K562 (cell line): ENCODE results near the gene GPATCH3. TPM values are rescaled to one million over a fixed set of nuclear protein-coding genes. Genes with fewer than 3 reads are reported as not detected.

ENCODE experiments used
- HNRNPL ChIP-seq: fragments of 200-400 bp; formaldehyde crosslinking; IDR thresholded peaks from 2 replicates; pipeline ENCODE4 v1.6.1; 2017; ENCODE audit warnings: low read depth, mild to moderate bottlenecking, low read length
- KDM4B ChIP-seq, 2 experiments: fragments of 450-650 bp in 1 of 2; sonication (generic) in 1 of 2; IDR thresholded peaks; 2 replicates each; pipeline ENCODE4 v1.6.1; 2016 to 2017; ENCODE audit warnings: borderline replicate concordance in 2 of 2, antibody characterized with exemption in 1 of 2, low read depth in 1 of 2, mild to moderate bottlenecking in 1 of 2
- KLF16 ChIP-seq: IDR thresholded peaks from 2 replicates; pipeline ENCODE4 v1.6.1; 2016; ENCODE audit warnings: antibody characterized with exemption
- MAFK ChIP-seq: IDR thresholded peaks from 2 replicates; pipeline ENCODE4 v1.6.1; 2011; ENCODE audit warnings: low read length, improper control_type of control experiment
- PCBP2 ChIP-seq: fragments of 200-400 bp; formaldehyde crosslinking; IDR thresholded peaks from 2 replicates; pipeline ENCODE4 v1.6.1; 2018; ENCODE audit warnings: low read length, low read depth, mild to moderate bottlenecking, moderate library complexity; ENCODE audit not compliant: poor library complexity, severe bottlenecking
- RBM17 ChIP-seq: fragments of 200-400 bp; formaldehyde crosslinking; IDR thresholded peaks from 2 replicates; pipeline ENCODE4 v1.6.1; 2017; ENCODE audit warnings: low read depth, mild to moderate bottlenecking, low read length, borderline replicate concordance
- RFX1 ChIP-seq: fragments of 450-650 bp; IDR thresholded peaks from 2 replicates; pipeline ENCODE4 v1.6.1; 2016; ENCODE audit warnings: mild to moderate bottlenecking, moderate library complexity
- SAFB ChIP-seq: fragments of 200-400 bp; formaldehyde crosslinking; IDR thresholded peaks from 2 replicates; pipeline ENCODE4 v1.6.1; 2017; ENCODE audit warnings: low read depth, low read length, borderline replicate concordance
- SRSF3 ChIP-seq: fragments of 200-400 bp; formaldehyde crosslinking; IDR thresholded peaks from 2 replicates; pipeline ENCODE4 v1.6.1; 2016; ENCODE audit warnings: mild to moderate bottlenecking, low read length, moderate library complexity; ENCODE audit not compliant: insufficient read depth
- STAT5B ChIP-seq: fragments of 250-450 bp; sonication (Bioruptor Pico); IDR thresholded peaks from 2 replicates; pipeline ENCODE4 v1.8.0; 2021; ENCODE audit warnings: mild to moderate bottlenecking, inconsistent platforms
- TEAD2 ChIP-seq: fragments of 450-650 bp; IDR thresholded peaks from 2 replicates; pipeline ENCODE4 v1.6.1; 2016; ENCODE audit warnings: missing genetic modification characterization, control low read depth, missing compliant biosample characterization
- TRIM28 ChIP-seq: fragments of 450-650 bp; IDR thresholded peaks from 2 replicates; pipeline ENCODE4 v1.6.1; 2017
- U2AF1 ChIP-seq: fragments of 200-400 bp; formaldehyde crosslinking; optimal IDR thresholded peaks from 2 replicates; pipeline ENCODE3; 2017; ENCODE audit warnings: mild to moderate bottlenecking, low read depth, low read length, moderate library complexity
- U2AF2 ChIP-seq: fragments of 200-400 bp; formaldehyde crosslinking; optimal IDR thresholded peaks from 2 replicates; pipeline ENCODE3; 2017; ENCODE audit warnings: low read depth, mild to moderate bottlenecking, low read length
- ZNF217 ChIP-seq: sonication (generic); formaldehyde crosslinking; IDR thresholded peaks from 2 replicates; pipeline ENCODE4 v1.8.0; 2022; ENCODE audit warnings: mild to moderate bottlenecking, missing genetic modification reagents
- ZNF431 ChIP-seq: sonication (generic); formaldehyde crosslinking; IDR thresholded peaks from 2 replicates; pipeline ENCODE4 v1.8.0; 2022; ENCODE audit warnings: mild to moderate bottlenecking, missing genetic modification reagents
- ZNF717 ChIP-seq: fragments of 250-450 bp; sonication (Bioruptor Pico); IDR thresholded peaks from 2 replicates; pipeline ENCODE4 v1.5.0; 2021
- polyA plus RNA-seq, 8 experiments: library from polyadenylated mRNA; depleted of rRNA in 4 of 8; stranded (reverse) in 5 of 8; unstranded in 3 of 8; fragments of >200 nt; fragmentation: Nextera tagmentation in 2 of 8; fragmentation: Illumina TruSeq in 1 of 8; extraction: Ambion mirVana in 2 of 8; extraction: Trizol in 1 of 8; gene quantifications; 2 replicates each; pipeline versions ENCODE4 v1.2.1 to v1.2.3, GENCODE V29; 2011 to 2014; ENCODE audit warnings: inconsistent platforms in 1 of 8, missing spikeins in 1 of 8
- total RNA-seq, 7 experiments: library from RNA; depleted of rRNA in 6 of 7; stranded (reverse); fragments of >200 nt in 6 of 7; fragmentation: Illumina TruSeq in 2 of 7; extraction: Trizol in 2 of 7; gene quantifications; 2 replicates each; pipeline versions ENCODE4 v1.2.1 to v1.2.3, GENCODE V29; 2011 to 2021; ENCODE audit warnings: low replicate concordance in 1 of 7
- TF ChIP-seq, protein P1 (sequence below): fragments of 450-650 bp; IDR thresholded peaks from 2 replicates; pipeline ENCODE4 v1.6.1; 2016; ENCODE audit warnings: missing biosample characterization, missing genetic modification characterization
- TF ChIP-seq, protein P2 (sequence below): fragments of 450-650 bp; IDR thresholded peaks from 2 replicates; pipeline ENCODE4 v1.6.1; 2018; ENCODE audit warnings: mild to moderate bottlenecking, low read depth; ENCODE audit not compliant: partially characterized antibody
- TF ChIP-seq, protein P3 (sequence below): fragments of 450-650 bp; formaldehyde crosslinking; IDR thresholded peaks from 2 replicates; pipeline ENCODE4 v1.4.0; 2022; ENCODE audit warnings: missing genetic modification characterization
- TF ChIP-seq, protein P4 (sequence below), 2 experiments: fragments of 450-650 bp in 1 of 2; sonication (generic) in 1 of 2; formaldehyde crosslinking in 1 of 2; IDR thresholded peaks in 1 of 2; conservative IDR thresholded peaks in 1 of 2; 2 replicates each; pipeline versions ENCODE4 v1.6.1 to v1.8.1; 2016 to 2023; ENCODE audit warnings: mild to moderate bottlenecking in 2 of 2, moderate library complexity in 2 of 2, inconsistent platforms in 1 of 2, missing genetic modification reagents in 1 of 2
- TF ChIP-seq, protein P5 (sequence below): sonication (generic); formaldehyde crosslinking; IDR thresholded peaks from 2 replicates; pipeline ENCODE4 v1.8.0; 2022; ENCODE audit warnings: missing genetic modification reagents, mild to moderate bottlenecking, borderline replicate concordance

GPATCH3 gene
- total and polyA plus RNA-seq, 9 of the 15 experiments (the other 6 are each of a cell fraction or from before 2014, with no cell fraction given): 1.6 to 23.0 (median 13.3) TPM

DNA sequence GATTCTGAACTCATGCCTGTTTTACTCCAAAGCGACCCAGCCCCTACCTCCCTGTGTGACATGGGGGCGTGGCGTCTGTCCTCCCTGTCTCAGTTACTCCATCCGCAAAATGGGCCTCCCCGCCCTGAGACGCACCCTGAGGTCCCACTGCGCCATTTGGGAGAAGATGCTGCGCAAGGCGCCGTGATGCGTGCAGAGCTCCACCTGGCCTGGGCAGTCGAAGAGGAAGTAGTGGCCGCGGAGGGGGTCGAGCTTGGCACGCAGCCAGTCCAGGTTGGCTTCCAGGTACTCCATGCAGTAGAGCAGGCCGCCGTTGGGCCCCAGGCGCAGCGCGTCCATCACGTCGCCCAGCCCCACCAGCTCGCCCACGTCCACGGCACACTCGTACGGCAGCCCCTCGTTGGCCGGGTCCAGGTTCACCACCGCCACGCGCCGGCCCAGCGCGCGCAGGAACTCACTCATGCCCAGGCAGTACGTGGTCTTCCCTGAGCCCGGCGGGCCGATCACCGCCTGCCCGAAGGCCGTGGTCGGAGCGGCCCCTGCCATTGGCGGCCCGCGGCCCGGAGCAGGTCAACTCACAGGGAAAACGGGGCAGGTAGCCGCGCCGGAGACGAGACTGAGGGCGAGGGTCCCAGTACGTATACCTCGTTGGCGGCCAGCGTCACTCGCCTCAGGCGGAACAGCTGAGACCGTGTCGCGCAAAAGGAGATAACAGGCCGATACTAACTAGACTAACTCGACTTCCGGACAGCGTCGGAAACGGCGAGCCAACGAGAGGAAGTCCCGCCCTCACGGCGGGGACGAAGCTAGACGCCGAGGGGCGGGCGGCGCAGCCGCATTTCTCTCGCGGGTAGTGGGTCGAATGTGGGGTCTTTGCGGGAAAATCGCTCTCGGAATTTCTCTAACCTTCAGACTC is 10.5 kb downstream of the GPATCH3 start, which contains the start of gene GPN2 (continued):
- TF ChIP-seq U2AF2 (no peak), SRSF3 (no peak), STAT5B (CRISPR knock-in tag) (no peak), KDM4B (IDR thresholded peaks at IDR 0.05; ENCODE audit: borderline replicate concordance in 2 of 2, low read depth in 1 of 2) (no peak; a peak in 1 of 4 replicates), U2AF1 (peak; percentile 93), ZNF217 (CRISPR knock-in tag) (no peak), HNRNPL (no peak; the same call in 1 of the 2 replicates), PCBP2 (no peak), KLF16 (no peak), RFX1 (no peak), ZNF717 (CRISPR knock-in tag) (no peak), SAFB (no peak; the same call in 1 of the 2 replicates), RBM17 (no peak), MAFK (peak; percentile 25; the same call in 1 of the 2 replicates), TRIM28 (no peak), ZNF431 (CRISPR knock-in tag) (peak; percentile 86), TEAD2 (tag) (no peak)
- TF ChIP-seq, protein P1, sequence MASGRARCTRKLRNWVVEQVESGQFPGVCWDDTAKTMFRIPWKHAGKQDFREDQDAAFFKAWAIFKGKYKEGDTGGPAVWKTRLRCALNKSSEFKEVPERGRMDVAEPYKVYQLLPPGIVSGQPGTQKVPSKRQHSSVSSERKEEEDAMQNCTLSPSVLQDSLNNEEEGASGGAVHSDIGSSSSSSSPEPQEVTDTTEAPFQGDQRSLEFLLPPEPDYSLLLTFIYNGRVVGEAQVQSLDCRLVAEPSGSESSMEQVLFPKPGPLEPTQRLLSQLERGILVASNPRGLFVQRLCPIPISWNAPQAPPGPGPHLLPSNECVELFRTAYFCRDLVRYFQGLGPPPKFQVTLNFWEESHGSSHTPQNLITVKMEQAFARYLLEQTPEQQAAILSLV (tag): no peak
- TF ChIP-seq, protein P2, sequence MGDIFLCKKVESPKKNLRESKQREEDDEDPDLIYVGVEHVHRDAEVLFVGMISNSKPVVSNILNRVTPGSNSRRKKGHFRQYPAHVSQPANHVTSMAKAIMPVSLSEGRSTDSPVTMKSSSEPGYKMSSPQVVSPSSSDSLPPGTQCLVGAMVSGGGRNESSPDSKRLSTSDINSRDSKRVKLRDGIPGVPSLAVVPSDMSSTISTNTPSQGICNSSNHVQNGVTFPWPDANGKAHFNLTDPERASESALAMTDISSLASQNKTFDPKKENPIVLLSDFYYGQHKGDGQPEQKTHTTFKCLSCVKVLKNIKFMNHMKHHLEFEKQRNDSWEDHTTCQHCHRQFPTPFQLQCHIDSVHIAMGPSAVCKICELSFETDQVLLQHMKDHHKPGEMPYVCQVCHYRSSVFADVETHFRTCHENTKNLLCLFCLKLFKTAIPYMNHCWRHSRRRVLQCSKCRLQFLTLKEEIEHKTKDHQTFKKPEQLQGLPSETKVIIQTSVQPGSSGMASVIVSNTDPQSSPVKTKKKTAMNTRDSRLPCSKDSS: no peak
- TF ChIP-seq, protein P3, sequence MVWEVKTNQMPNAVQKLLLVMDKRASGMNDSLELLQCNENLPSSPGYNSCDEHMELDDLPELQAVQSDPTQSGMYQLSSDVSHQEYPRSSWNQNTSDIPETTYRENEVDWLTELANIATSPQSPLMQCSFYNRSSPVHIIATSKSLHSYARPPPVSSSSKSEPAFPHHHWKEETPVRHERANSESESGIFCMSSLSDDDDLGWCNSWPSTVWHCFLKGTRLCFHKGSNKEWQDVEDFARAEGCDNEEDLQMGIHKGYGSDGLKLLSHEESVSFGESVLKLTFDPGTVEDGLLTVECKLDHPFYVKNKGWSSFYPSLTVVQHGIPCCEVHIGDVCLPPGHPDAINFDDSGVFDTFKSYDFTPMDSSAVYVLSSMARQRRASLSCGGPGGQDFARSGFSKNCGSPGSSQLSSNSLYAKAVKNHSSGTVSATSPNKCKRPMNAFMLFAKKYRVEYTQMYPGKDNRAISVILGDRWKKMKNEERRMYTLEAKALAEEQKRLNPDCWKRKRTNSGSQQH (CRISPR knock-in tag): peak; percentile 78; the same call in 1 of the 2 replicates
- TF ChIP-seq, protein P4, sequence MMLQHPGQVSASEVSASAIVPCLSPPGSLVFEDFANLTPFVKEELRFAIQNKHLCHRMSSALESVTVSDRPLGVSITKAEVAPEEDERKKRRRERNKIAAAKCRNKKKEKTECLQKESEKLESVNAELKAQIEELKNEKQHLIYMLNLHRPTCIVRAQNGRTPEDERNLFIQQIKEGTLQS (IDR thresholded peaks at IDR 0.05): no peak
- TF ChIP-seq, protein P4 (CRISPR knock-in tag; conservative IDR thresholded peaks at IDR 0.05): peak; percentile 62; the same call in 1 of the 2 replicates
- TF ChIP-seq, protein P5, sequence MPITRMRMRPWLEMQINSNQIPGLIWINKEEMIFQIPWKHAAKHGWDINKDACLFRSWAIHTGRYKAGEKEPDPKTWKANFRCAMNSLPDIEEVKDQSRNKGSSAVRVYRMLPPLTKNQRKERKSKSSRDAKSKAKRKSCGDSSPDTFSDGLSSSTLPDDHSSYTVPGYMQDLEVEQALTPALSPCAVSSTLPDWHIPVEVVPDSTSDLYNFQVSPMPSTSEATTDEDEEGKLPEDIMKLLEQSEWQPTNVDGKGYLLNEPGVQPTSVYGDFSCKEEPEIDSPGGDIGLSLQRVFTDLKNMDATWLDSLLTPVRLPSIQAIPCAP (CRISPR knock-in tag): no peak
